GM10248 (cell line): ENCODE results near the gene ADM5.

ENCODE experiments used
- CTCF ChIA-PET: fragments of 300-600 bp; sonication (Branson Sonifier 250); formaldehyde crosslinking; extraction: SDS; loops from one replicate; lab custom pipeline; 2021; ENCODE audit warnings: antibody characterized with exemption; lab: Yijun Ruan, JAX
- POLR2A ChIA-PET: fragments of 350-650 bp; sonication (Branson Sonifier 250); formaldehyde crosslinking; extraction: SDS; loops from one replicate; lab custom pipeline; 2020; ENCODE audit warnings: antibody characterized with exemption; lab: Yijun Ruan, JAX
- DNase-seq: peaks from one replicate; pipeline ENCODE4 v3.0.0; 2012; ENCODE audit errors: extremely low spot score
- TF ChIP-seq, protein P1 (sequence below): IDR thresholded peaks from 2 replicates; pipeline ENCODE4 v1.5.1; 2012; ENCODE audit warnings: mild to moderate bottlenecking, low read depth; ENCODE audit errors: extremely low read depth, missing control alignments, control extremely low read depth

Gene ADM5

DNA sequence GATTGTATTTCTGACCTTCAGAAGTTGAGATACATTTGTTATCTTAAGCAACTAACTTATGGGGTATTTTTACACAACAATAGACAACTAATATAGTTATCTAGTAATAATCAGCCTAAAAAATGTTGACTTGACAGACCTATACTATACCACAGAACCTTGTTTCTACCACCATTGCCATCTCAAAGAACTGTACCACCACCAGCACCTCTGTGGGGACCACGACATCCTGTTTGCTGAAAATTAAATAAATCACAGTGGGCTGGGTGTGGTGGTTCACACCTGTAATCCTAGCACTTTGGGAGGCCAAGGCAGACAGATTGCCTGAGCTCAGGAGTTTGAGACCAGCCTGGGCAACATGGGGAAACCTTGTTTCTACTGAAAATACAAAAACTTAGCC, 49.7 kb downstream of the ADM5 start:
- TF ChIP-seq, protein P1, sequence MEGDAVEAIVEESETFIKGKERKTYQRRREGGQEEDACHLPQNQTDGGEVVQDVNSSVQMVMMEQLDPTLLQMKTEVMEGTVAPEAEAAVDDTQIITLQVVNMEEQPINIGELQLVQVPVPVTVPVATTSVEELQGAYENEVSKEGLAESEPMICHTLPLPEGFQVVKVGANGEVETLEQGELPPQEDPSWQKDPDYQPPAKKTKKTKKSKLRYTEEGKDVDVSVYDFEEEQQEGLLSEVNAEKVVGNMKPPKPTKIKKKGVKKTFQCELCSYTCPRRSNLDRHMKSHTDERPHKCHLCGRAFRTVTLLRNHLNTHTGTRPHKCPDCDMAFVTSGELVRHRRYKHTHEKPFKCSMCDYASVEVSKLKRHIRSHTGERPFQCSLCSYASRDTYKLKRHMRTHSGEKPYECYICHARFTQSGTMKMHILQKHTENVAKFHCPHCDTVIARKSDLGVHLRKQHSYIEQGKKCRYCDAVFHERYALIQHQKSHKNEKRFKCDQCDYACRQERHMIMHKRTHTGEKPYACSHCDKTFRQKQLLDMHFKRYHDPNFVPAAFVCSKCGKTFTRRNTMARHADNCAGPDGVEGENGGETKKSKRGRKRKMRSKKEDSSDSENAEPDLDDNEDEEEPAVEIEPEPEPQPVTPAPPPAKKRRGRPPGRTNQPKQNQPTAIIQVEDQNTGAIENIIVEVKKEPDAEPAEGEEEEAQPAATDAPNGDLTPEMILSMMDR, result no peak
- DNase-seq, result no peak
- ChIA-PET POLR2A (no interaction called here), CTCF (no interaction called here)

DNA sequence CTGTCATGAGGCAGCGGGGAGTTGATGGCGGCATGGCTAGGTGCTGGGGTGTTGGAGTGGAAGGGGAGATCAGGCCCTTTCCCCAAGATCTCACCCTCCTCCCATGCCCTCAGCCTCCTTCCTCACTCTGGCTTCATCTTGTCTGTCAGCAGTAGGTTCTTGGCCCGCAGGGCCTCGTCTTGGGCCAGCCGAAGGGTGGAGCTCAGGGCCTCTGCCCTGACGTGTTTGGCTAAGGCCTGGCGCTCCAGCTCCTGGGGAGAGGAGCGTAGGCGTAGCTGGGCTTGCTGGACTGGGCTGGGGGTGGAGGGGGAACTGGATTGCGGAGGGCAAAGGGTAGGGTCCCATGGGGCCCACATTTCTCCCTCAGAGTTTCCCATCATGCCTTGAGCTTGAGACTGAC, 50.5 kb downstream of the ADM5 start:
- POLR2A ChIA-PET, result no interaction called here
- no peak for DNase-seq
- CTCF ChIA-PET, result no interaction called here
- TF ChIP-seq, protein P1, result no peak
